ES-I3 (cell line): ENCODE results near the gene CD79B.
"Not testable (repeated sequence)": the region's sequence is repeated elsewhere in the genome, so short reads cannot be mapped to it uniquely, and the experiment has no call there.

ENCODE experiments used
- H3K36me3 ChIP-seq: 2 replicates; pipeline ENCODE4 v1.6.1; 2013; ENCODE audit warnings: mild to moderate bottlenecking, low read length, control low read depth, moderate library complexity; ENCODE audit not compliant: insufficient read depth
- H3K4me1 ChIP-seq: 2 replicates; pipeline ENCODE4 v1.6.1; 2013; ENCODE audit warnings: mild to moderate bottlenecking, control low read depth, low read length; ENCODE audit not compliant: insufficient read depth
- H3K9ac ChIP-seq: 2 replicates; pipeline ENCODE4 v1.6.1; 2013; ENCODE audit warnings: low read depth, mild to moderate bottlenecking, low read length, moderate library complexity
- H3K9me3 ChIP-seq: 2 replicates; pipeline ENCODE4 v1.6.1; 2013; ENCODE audit warnings: mild to moderate bottlenecking, low read length, moderate library complexity; ENCODE audit not compliant: control insufficient read depth, insufficient read depth

CD79B gene

GRCh38 chr17:63930951-63931575 lies 1.1 kb downstream of the CD79B start:
- no peaks in the 10 kb centered on the region for H3K9me3 ChIP-seq
- peak overlapping the region; percentile 12; the same call in 1 of the 2 replicates for H3K9ac ChIP-seq
- peaks cover 16% of the 10 kb centered on the region; the same call in 1 of the 2 replicates for H3K4me1 ChIP-seq
- no peaks in the 10 kb centered on the region for H3K36me3 ChIP-seq

GRCh38 chr17:63929860-63930766 lies 2.0 kb downstream of the CD79B start:
- Histone ChIP-seq H3K4me1 (peaks cover 16% of the 10 kb centered on the region; the same call in 1 of the 2 replicates), H3K36me3 (no peaks in the 10 kb centered on the region), H3K9ac (no peak overlapping the region; the same call in 1 of the 2 replicates), H3K9me3 (no peaks in the 10 kb centered on the region)

- Histone ChIP-seq H3K9ac (no peak overlapping the region), H3K9me3 (no peaks in the 10 kb centered on the region), H3K4me1 (peaks cover 16% of the 10 kb centered on the region; the same call in 1 of the 2 replicates), H3K36me3 (no peaks in the 10 kb centered on the region)
These were observed 3.0 kb downstream of the CD79B start for GRCh38 chr17:63928966-63929695.

GRCh38 chr17:63928172-63928666 lies 3.9 kb downstream of the CD79B start:
- Histone ChIP-seq H3K9ac (no peak overlapping the region), H3K36me3 (no peaks in the 10 kb centered on the region), H3K9me3 (no peaks in the 10 kb centered on the region), H3K4me1 (peaks cover 16% of the 10 kb centered on the region; the same call in 1 of the 2 replicates)

- Histone ChIP-seq H3K9me3 (no peaks in the 10 kb centered on the region), H3K4me1 (peaks cover 16% of the 10 kb centered on the region; the same call in 1 of the 2 replicates), H3K9ac (no peak overlapping the region), H3K36me3 (no peaks in the 10 kb centered on the region)
These were observed 4.5 kb downstream of the CD79B start for GRCh38 chr17:63927464-63928171.

GRCh38 chr17:63926164-63926563 lies 6.0 kb downstream of the CD79B start:
- Histone ChIP-seq H3K36me3 (no peaks in the 10 kb centered on the region), H3K4me1 (peaks cover 6% of the 10 kb centered on the region; the same call in 1 of the 2 replicates), H3K9me3 (no peaks in the 10 kb centered on the region), H3K9ac (no peak overlapping the region)

- Histone ChIP-seq H3K4me1 (peaks cover 2% of the 10 kb centered on the region; the same call in 1 of the 2 replicates), H3K36me3 (no peaks in the 10 kb centered on the region), H3K9me3 (no peaks in the 10 kb centered on the region), H3K9ac (no peak overlapping the region)
These were observed 6.5 kb downstream of the CD79B start for GRCh38 chr17:63925615-63926014.

- H3K9ac ChIP-seq, H3K4me1 ChIP-seq, H3K36me3 ChIP-seq, H3K9me3 ChIP-seq: not testable (repeated sequence)
These were observed 9.7 kb downstream of the CD79B start for GRCh38 chr17:63922402-63922801.

GRCh38 chr17:63920779-63921178 lies 11.4 kb downstream of the CD79B start:
- not testable (repeated sequence) for H3K36me3 ChIP-seq

GRCh38 chr17:63920050-63920449 lies 12.1 kb downstream of the CD79B start:
- H3K9me3 ChIP-seq, H3K36me3 ChIP-seq, H3K9ac ChIP-seq, H3K4me1 ChIP-seq: not testable (repeated sequence)

More at GRCh38 chr17:63920779-63921178, 11.4 kb downstream of the CD79B start:
- not testable (repeated sequence) for H3K9ac ChIP-seq, H3K9me3 ChIP-seq, H3K4me1 ChIP-seq

GRCh38 chr17:63919311-63919723 lies 12.8 kb downstream of the CD79B start:
- Histone ChIP-seq H3K9ac (peak overlapping the region; percentile 19; the same call in 1 of the 2 replicates), H3K4me1 (no peaks in the 10 kb centered on the region), H3K36me3 (no peaks in the 10 kb centered on the region), H3K9me3 (no peaks in the 10 kb centered on the region)

- H3K4me1 ChIP-seq, H3K9me3 ChIP-seq, H3K36me3 ChIP-seq: not testable (repeated sequence)
- peak within 1 kb of the TSS; percentile 24; the same call in 1 of the 2 replicates for H3K9ac ChIP-seq
These were observed 13.3 kb downstream of the CD79B start, which contains the start of gene GH1 for GRCh38 chr17:63918789-63919305. GH1 (minus strand) TSS chr17:63918839; CDS start chr17:63918776, 63 bp downstream.

GRCh38 chr17:63918305-63918704 lies 13.8 kb downstream of the CD79B start:
- no peaks in the 10 kb centered on the region for H3K36me3 ChIP-seq
- H3K9me3 ChIP-seq = no peaks in the 10 kb centered on the region
- H3K4me1 ChIP-seq = no peaks in the 10 kb centered on the region
- H3K9ac ChIP-seq = peak overlapping the region; percentile 24; the same call in 1 of the 2 replicates
